Brain microvascular endothelial cell (primary cell): ENCODE measurements around the gene DYNC1H1.

Experiments
- DNase-seq: peaks from one replicate; pipeline ENCODE4 v3.0.0-alpha.2; 2020
- H3K27ac ChIP-seq: fragments of 250-450 bp; sonication (Bioruptor Pico); 2 replicates; pipeline ENCODE4 v1.5.1; 2020; ENCODE audit warnings: mild to moderate bottlenecking, moderate library complexity
- H3K27me3 ChIP-seq: fragments of 250-450 bp; sonication (Bioruptor Pico); replicated peaks from 2 replicates; pipeline ENCODE4 v1.5.1; 2020; ENCODE audit warnings: mild to moderate bottlenecking
- H3K36me3 ChIP-seq: fragments of 250-450 bp; sonication (Bioruptor Pico); replicated peaks from 2 replicates; pipeline ENCODE4 v1.5.1; 2020; ENCODE audit warnings: mild to moderate bottlenecking
- H3K4me3 ChIP-seq: 2 replicates; pipeline ENCODE4 v1.5.1; 2011; ENCODE audit warnings: low read depth, mild to moderate bottlenecking, control low read depth, low read length, moderate library complexity
- CTCF ChIP-seq: IDR thresholded peaks from 2 replicates; pipeline ENCODE4 v1.5.1; 2011; ENCODE audit warnings: low read depth, mild to moderate bottlenecking, moderate library complexity, low read length, control low read depth, inconsistent platforms; ENCODE audit errors: missing control alignments
- in situ Hi-C: cut with HindIII; loops from 2 replicates; pipeline ENCODE4 v1.10.0; 2017; ENCODE audit warnings: low sequenced_read_pairs, low pct_ligation_motif_present

The DYNC1H1 gene

GRCh38 chr14:102047808-102048540, 83.6 kb downstream of the DYNC1H1 start:
- no peak for TF ChIP-seq CTCF
- H3K4me3 ChIP-seq: no peak overlapping the region
- no peaks in the 10 kb centered on the region for H3K27me3 ChIP-seq
- in situ Hi-C loops: no loop called here
- no peak for DNase-seq
- H3K27ac ChIP-seq: no peak overlapping the region
- peaks cover 88% of the 10 kb centered on the region for H3K36me3 ChIP-seq

- in situ Hi-C loops: no loop called here
- DNase-seq: no peak
Observed at GRCh38 chr14:102049258-102050025, 85.1 kb downstream of the DYNC1H1 start.

GRCh38 chr14:102050026-102050405, 85.6 kb downstream of the DYNC1H1 start:
- H3K36me3 ChIP-seq: peaks cover 84% of the 10 kb centered on the region
- DNase-seq: no peak
- no peaks in the 10 kb centered on the region for H3K27me3 ChIP-seq

More at GRCh38 chr14:102049258-102050025, 85.1 kb downstream of the DYNC1H1 start:
- Histone ChIP-seq H3K27ac (no peak overlapping the region), H3K27me3 (no peaks in the 10 kb centered on the region), H3K36me3 (peaks cover 84% of the 10 kb centered on the region), H3K4me3 (no peak overlapping the region)
- no peak for TF ChIP-seq CTCF

GRCh38 chr14:102050625-102051024, 86.3 kb downstream of the DYNC1H1 start:
- no peak overlapping the region for H3K27ac ChIP-seq
- no peak overlapping the region for H3K4me3 ChIP-seq
- peaks cover 86% of the 10 kb centered on the region for H3K36me3 ChIP-seq
- in situ Hi-C loops: no loop called here
- DNase-seq: no peak
- no peak for TF ChIP-seq CTCF
- H3K27me3 ChIP-seq: no peaks in the 10 kb centered on the region

More at GRCh38 chr14:102050026-102050405, 85.6 kb downstream of the DYNC1H1 start:
- TF ChIP-seq CTCF: no peak
- Histone ChIP-seq H3K4me3 (no peak overlapping the region), H3K27ac (no peak overlapping the region)
- in situ Hi-C loops: no loop called here

GRCh38 chr14:102052522-102052921, 88.1 kb downstream of the DYNC1H1 start:
- Histone ChIP-seq H3K4me3 (no peak overlapping the region), H3K36me3 (peaks cover 76% of the 10 kb centered on the region), H3K27ac (no peak overlapping the region), H3K27me3 (no peaks in the 10 kb centered on the region)
- DNase-seq: no peak
- in situ Hi-C loops: no loop called here
- TF ChIP-seq CTCF: no peak
